ENCODE measurements around the gene HCAR2.
"Not testable (repeated sequence)": the region's sequence is repeated elsewhere in the genome, so short reads cannot be mapped to it uniquely, and the experiment has no call there.

The HCAR2 gene

GRCh38 chr12:122691566-122691965 is 11.6 kb downstream of the HCAR2 start:
- TF ChIP-seq POLR2A (IDR thresholded peaks at IDR 0.05; ENCODE audit: low read depth, low read length), result no peak
- no peak for DNase-seq (ENCODE audit: insufficient read length, low spot score)
- no peak for FAIRE-seq

GRCh38 chr12:122688291-122688690 is 14.9 kb downstream of the HCAR2 start:
- DNase-seq (ENCODE audit: insufficient read length, low spot score) (no peak), FAIRE-seq (no peak)
- TF ChIP-seq POLR2A (IDR thresholded peaks at IDR 0.05; ENCODE audit: low read depth, low read length), result no peak

GRCh38 chr12:122687086-122687485 is 16.1 kb downstream of the HCAR2 start:
- no peak for DNase-seq (ENCODE audit: insufficient read length, low spot score)
- TF ChIP-seq POLR2A (IDR thresholded peaks at IDR 0.05; ENCODE audit: low read depth, low read length), result no peak
- FAIRE-seq, result no peak

DNA sequence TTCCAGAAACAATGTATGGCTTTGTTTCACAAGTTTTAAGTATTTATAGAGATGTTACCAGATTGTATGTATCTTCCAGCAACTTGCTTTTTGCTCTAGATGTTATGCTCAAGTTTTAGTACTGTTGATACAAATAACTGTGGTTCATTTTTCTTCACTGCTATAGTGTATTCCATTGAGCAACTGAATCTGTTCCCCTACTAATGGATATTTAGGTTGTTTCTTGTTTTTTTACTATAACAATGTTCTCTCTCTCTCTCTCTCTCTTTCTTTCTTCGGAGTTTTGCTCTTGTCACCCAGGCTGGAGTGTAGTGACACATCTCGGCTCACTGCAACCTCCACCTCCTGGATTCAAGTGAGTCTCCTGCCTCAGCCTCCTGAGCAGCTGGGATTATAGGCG is 16.6 kb downstream of the HCAR2 start:
- FAIRE-seq (no peak), DNase-seq (ENCODE audit: insufficient read length, low spot score) (no peak)
- TF ChIP-seq POLR2A (IDR thresholded peaks at IDR 0.05; ENCODE audit: low read depth, low read length), result no peak

DNA sequence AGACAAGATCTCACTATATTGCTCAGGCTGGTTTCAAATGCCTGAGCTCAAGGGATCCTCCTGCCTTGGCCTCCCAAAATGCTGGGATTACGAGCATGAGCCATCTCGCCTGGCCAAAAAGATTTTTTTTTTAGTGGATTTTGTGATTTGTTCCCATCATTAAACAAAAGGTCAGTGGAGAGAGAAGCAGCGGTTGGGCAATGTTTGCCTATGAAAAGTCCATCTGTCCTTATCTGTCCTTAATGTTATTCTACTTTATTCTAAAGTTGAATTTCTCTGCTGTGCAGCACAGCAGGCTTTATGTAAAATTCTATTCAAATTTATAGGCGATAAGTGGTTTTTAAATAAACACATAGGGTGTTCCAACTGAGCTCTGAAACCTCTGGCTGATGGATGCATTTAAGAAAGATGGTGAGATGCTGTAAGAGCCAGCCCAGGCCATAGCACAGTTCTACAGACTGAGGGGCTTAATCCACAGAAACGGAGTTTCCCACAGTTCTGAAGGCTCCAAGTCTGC is 18.8 kb downstream of the HCAR2 start:
- no peak for FAIRE-seq
- no peak for TF ChIP-seq POLR2A (IDR thresholded peaks at IDR 0.05; ENCODE audit: low read depth, low read length)
- no peak for DNase-seq (ENCODE audit: insufficient read length, low spot score)

- DNase-seq (ENCODE audit: insufficient read length, low spot score) (no peak), FAIRE-seq (no peak)
- TF ChIP-seq POLR2A (IDR thresholded peaks at IDR 0.05; ENCODE audit: low read depth, low read length), result no peak
Measured at GRCh38 chr12:122681814-122682213, 21.3 kb downstream of the HCAR2 start.

- DNase-seq (ENCODE audit: insufficient read length, low spot score); FAIRE-seq: not testable (repeated sequence)
Measured at GRCh38 chr12:122680989-122681388, 22.2 kb downstream of the HCAR2 start.

DNA sequence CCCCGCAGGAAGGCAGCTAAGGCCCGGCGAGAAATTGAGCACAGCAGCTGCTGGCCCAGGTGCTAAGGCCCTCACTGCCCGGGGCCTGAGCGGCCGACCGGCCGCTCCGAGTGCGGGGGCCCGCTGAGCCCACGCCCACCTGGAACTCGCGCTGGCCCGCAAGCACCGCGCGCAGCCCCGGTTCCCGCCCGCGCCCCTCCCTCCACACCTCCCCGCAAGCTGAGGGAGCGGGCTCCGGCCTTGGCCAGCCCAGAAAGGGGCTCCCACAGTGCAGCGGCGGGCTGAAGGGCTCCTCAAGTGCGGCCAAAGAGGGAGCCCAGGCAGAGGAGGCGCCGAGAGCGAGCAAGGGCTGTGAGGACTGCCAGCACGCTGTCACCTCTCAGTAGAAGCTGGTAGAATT is 26.4 kb downstream of the HCAR2 start:
- FAIRE-seq; DNase-seq (ENCODE audit: insufficient read length, low spot score): not testable (repeated sequence)

- FAIRE-seq; DNase-seq (ENCODE audit: insufficient read length, low spot score): not testable (repeated sequence)
Measured at GRCh38 chr12:122676015-122676414, 27.1 kb downstream of the HCAR2 start.

GRCh38 chr12:122672515-122672914 is 30.6 kb downstream of the HCAR2 start:
- DNase-seq (ENCODE audit: insufficient read length, low spot score) (no peak), FAIRE-seq (no peak)
- TF ChIP-seq POLR2A (IDR thresholded peaks at IDR 0.05; ENCODE audit: low read depth, low read length), result no peak

DNA sequence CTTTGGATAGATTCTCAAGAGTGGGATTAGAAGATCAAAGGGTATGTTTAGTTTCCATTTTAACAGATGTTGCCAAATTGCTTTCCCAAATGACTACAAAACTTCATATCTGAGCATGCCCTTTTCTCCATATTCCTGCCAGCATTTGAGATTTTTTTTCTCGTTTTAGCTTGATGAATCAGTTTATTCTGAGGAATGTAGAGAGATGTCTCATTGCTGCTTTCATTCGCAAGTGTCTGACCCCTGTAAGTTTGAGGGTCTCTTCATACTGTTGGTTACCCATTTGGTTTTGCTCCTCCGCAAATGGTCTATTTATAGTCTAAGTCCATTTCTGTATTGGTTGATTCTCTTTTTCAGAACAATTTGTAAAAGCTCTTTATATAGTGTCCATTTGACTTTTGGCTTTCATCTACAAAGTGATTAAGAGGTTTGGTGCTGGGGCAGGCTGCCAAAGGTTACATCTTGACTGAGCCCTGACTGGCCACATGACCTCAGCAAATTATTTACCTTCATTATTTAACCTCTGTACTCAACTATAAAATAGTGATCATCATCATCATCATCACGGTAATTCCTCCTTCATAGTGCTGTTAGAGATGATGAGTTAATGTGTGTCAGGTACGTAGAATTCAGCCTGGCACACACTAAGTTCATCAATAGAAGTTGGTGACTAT is 33.6 kb downstream of the HCAR2 start:
- FAIRE-seq, result peak; percentile 23

GRCh38 chr12:122668268-122668667 is 34.9 kb downstream of the HCAR2 start:
- no peak for DNase-seq (ENCODE audit: insufficient read length, low spot score)
- FAIRE-seq, result no peak
- TF ChIP-seq POLR2A (IDR thresholded peaks at IDR 0.05; ENCODE audit: low read depth, low read length), result no peak

More for the DNA sequence above, 33.6 kb downstream of the HCAR2 start:
- TF ChIP-seq POLR2A (IDR thresholded peaks at IDR 0.05; ENCODE audit: low read depth, low read length), result no peak
- DNase-seq (ENCODE audit: insufficient read length, low spot score), result peak; percentile 28

- TF ChIP-seq POLR2A (IDR thresholded peaks at IDR 0.05; ENCODE audit: low read depth, low read length), result no peak
- no peak for DNase-seq (ENCODE audit: insufficient read length, low spot score)
- FAIRE-seq, result no peak
Measured at GRCh38 chr12:122665759-122666158, 37.4 kb downstream of the HCAR2 start.

DNA sequence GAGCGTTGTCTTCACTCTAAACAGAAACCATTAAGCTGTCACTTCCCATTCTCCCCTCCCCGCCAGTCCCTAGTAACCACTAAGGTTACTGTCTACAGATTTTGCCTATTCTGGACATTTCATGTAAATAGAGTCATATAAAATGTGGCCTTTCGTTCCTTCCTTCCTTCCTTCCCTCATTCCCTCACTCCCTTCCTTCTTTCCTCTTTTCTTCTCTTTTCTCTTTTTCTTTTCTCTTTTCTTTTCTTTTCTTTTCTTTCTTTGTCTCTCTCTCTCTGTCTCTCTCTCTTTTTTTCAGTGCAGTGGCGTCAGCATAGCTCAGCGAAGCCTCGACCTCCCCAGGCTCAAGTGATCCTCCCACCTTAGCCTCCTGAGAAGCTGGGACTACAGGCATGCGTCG is 37.8 kb downstream of the HCAR2 start:
- no peak for TF ChIP-seq POLR2A (IDR thresholded peaks at IDR 0.05; ENCODE audit: low read depth, low read length)
- FAIRE-seq (no peak), DNase-seq (ENCODE audit: insufficient read length, low spot score) (no peak)

DNA sequence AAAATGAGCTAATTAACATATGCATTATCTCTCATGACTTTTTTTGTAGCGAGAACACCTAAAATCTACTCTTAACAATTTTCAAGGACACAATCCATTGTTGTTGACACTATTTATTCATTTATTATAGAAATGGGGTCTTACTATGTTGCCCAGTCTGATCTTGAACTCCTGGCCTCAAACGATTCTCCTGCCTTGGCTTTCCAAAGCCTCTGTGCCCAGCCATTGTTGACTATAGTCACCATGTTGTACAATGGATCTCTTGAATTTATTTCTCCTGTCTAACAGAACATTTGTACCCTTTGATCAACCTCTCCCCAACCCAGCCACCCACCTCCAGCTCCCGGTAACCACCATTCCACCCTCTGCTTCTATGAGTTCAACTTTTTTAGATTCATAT is 41.2 kb downstream of the HCAR2 start:
- no peak for TF ChIP-seq POLR2A (IDR thresholded peaks at IDR 0.05; ENCODE audit: low read depth, low read length)
- DNase-seq (ENCODE audit: insufficient read length, low spot score) (no peak), FAIRE-seq (no peak)

GRCh38 chr12:122661246-122661645 is 41.9 kb downstream of the HCAR2 start:
- DNase-seq (ENCODE audit: insufficient read length, low spot score) (no peak), FAIRE-seq (no peak)
- no peak for TF ChIP-seq POLR2A (IDR thresholded peaks at IDR 0.05; ENCODE audit: low read depth, low read length)
